SK-N-DZ (cell line): ENCODE measurements around the gene CMSS1.
A peak's percentile ranks its signal among the peaks of the same experiment; 100 is the strongest.

Source experiments
- DNase-seq: peaks from one replicate; pipeline ENCODE4 v3.0.0-alpha.2; 2015; ENCODE audit warnings: low spot score

CMSS1 gene

DNA sequence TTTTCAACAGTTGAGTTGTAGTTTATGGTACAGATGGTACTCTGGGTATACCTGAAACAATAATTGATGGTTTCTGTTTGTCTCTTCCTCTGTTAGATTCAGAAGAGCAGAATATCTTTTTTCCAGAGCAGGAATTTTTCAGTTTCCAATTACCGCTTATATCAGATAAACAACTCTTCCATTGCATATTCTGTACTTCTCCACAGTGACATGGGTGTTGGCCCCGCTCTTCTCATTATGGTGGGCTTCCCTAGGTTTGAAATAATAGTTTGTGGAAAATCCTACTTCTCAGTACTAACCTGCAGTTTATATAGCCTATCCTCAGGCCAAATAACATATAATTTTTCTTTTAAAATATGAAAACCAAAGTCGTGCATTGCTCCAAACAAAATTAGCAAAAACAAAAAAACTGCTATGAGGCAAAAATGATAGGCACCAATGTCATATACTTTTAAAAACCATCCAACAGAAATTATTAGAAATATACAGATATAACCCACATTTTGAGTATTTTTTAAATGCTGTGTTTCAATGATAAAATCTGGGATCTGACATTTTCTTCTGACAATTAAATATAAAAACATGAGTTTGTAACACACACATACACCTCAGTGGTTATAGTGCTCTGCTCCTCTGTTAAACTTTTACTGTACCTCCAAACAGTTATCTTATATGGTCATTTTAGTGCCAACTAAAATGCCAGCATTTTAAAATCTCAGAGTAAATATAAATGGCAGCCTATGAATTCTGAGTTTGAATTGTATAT, 56.8 kb downstream of the CMSS1 start:
- DNase-seq: no peak

DNA sequence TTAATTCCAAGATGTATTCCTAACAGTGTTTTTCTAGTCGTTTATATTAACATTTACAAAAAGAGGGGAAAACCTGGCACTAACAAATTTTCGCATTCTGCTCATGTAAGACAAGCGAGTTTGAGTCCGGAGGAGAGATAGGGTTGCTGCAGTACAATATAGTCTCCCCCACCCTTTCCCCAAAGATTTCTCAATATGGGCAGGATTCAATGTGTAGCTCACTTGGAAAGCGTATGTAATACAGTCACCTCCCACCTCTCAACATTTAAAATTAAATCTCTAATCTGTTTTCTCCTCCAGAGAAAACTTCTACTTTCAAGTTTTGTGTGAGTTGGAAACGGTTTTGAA, 57.9 kb downstream of the CMSS1 start:
- DNase-seq: no peak

DNA sequence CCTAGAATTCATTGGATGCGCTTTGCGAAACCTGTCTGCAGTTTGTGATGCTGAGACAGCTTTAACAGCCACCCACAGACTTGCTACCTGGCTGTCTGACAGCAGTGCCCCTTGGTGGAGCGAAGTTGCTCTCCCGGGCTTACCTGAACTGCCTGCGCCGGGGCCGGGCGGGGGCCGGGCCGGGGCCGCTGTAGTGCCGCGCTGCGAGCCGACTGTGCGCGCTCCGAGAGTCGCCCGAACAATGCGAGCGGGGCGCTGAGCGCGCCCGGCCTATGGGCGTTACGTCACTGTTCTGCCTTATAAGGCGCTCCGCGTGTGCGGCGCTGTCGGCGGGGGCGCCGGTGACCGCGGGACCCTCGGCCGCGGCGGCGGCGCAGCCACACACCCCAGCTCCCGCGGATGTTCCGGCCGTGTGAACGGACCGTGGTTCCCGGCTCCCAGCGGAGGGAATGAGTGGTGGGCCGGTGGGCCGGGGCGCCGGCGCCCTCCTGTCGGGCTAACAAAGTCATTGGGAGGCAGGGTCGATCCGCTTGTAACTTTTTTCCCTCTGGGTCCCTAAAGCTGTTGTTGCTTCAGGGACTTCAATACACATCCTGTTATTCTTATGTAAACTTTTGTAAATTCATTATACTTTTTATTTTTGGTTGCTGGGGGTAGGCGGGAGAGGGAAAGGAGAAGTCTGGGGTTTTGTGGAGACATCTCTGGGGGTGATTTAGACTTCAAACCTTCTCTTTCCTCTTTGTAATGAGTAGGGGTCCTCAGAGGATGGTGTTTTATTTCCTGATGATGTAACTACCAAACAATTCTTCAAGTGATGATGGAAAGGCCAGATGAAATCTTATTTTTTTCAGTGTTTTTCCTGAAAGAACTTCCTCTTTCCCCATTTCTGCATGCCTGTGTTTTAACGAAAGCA, 58.5 kb downstream of the CMSS1 start:
- DNase-seq: peak; percentile 78

DNA sequence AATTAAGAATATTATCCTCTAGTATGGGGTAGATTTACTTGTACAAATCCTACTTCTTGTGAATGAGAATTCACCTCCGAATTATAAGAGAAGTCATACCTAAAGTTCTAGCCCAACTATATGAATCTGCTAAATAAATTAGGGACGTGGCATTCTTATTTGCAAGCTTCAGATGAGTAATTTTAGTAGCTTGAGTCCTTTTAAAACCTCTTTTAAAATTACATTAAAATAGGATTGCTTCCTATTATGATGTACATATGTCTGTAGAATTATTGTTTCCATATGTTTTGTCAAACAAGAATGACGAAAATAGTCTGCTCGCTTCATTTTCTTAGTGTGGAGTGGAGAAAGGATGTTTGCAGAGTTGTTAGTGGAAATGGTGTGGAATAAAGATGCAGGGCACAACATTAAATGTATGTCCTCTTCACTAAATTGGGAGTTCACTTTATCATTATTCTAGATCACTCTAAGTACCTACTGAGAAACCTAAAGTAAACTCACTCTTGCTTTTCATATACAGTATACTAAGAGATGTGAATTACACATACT, 59.4 kb downstream of the CMSS1 start:
- no peak for DNase-seq

DNA sequence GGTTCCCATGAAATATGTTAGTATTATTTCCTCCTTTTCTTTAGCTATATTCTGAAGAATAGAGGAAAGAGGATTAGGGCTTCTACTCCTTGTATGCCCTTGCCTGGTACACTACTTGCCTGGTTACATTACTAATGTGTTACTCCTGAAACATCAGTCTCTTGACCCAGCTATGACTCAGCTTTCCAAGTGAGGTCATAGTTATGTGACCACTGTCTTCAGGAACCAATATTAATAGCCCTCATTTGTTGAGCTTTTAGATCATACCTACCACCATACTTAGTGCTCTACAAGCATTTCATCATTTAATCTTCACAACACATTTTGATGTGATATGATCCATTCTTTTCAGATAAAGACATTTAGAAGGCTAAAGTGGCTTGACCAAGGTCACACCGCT, 60.3 kb downstream of the CMSS1 start:
- no peak for DNase-seq

DNA sequence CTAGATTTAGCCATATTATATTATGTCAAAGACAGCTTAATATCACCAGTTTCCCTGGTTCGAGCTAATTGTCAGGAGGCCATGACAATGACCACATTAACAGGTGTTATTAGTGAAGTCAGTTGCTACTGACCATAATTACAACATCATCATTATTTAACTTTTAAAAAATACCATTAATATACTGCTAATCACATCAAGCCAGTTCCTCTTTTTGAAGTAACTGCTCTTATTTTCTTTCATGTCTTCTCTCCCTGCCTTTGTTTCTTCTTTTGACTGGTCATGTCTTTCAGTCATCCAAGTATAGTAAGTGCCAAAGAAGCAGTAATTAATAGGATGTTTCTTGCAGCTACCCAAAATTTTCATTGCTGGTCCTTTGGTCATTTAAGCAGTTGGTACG, 61.6 kb downstream of the CMSS1 start:
- no peak for DNase-seq

DNA sequence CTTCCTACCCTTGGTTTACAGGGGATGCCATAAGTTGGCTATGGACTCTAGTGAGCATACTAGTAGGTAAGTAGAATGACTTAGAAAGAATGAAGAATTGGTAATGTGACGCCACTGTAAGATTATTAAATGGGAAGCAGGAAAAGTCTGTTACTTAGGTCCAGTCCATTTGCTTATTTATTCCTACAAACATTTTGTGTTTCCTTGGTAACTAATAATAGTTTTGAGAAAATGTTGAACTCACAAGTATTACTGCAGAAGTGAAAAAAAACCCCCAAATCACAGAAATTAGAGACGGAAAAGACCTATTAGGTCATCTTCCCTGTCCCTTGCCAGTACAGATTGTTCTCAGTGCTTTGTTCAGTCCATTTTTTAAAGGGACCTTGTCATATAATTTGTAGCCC, 63.5 kb downstream of the CMSS1 start:
- no peak for DNase-seq

DNA sequence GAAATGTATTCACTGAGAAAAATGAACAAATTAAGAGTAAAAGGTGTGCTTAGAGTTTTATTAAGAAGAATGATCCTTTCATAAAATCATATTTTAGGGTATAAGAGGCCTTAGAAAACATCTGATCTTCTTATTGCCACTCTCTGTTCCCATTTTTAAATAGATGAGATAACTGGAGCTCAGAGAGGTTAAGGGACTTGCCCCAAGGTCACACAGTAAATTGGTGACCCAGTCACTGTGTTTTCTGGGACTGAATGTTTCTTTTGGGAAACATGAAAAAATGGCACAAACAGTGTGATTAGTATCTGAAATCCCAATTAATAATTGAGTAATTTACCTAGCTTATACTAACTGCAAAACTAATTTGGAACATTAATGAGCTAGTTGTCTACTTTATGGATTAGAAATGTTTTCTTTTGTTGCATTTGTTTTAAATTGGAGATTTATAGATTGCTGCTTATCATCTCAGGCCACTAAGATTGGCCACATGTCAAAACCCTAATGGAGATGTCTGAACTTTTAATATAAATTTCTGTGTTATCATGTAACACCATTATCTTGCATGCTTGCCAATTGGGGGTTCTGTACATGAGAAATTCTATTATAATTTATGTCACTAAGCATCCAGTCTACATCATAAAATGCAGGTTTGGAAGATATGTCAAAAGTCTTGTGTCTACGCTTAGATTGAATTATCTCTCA, 64.9 kb downstream of the CMSS1 start:
- DNase-seq: no peak

DNA sequence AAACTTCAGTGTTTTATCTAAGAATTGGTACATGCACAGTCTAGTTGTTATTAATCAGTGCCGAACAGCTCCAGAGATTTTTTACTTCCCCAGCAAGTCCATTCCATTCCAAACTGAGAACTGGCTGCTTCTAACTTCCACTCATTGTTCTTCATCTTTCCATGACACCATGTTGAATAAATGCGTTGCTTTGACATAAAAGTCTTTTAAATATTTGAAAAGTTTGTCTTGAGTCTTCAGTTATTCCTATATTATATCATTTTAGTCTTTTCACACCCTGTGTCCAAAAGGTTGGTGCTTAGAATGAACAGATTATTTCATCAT, 65.4 kb downstream of the CMSS1 start:
- no peak for DNase-seq

DNA sequence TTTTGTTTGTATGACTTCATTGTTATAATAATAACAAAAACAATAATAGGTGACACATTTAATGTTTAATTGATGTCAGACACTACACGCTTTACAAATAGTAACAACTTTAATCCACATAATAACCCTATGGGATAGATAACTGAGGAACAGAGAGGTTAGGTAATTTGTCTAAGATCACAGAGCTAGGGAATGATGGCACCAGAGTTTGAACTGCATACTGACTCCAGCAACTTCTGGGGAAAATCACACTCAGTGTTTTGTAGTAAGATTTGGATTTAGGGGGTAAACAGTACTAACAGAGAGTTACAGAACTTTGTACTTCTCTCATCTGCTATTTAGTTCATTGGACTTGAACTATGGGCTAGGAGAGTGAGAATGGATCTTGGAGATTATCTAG, 66.0 kb downstream of the CMSS1 start:
- DNase-seq: no peak

DNA sequence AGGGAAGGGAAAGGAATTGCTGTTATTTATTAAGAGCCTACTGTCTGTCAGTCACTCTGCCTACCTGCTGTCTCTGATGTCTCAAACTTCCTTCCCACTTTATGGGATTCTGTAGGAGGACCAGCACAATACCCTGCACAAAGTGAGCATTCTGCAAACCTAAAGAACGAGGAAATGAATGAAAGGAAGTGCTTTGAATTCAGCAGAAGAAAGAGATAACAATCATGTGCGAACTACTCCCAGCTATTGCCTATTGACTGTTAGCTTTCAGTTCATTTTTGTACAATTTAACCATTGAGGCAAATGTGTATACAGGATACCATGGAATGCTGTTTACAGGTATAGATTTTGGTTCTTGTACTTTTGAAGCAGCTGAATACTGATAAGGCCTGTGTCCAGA, 66.8 kb downstream of the CMSS1 start:
- DNase-seq: no peak

DNA sequence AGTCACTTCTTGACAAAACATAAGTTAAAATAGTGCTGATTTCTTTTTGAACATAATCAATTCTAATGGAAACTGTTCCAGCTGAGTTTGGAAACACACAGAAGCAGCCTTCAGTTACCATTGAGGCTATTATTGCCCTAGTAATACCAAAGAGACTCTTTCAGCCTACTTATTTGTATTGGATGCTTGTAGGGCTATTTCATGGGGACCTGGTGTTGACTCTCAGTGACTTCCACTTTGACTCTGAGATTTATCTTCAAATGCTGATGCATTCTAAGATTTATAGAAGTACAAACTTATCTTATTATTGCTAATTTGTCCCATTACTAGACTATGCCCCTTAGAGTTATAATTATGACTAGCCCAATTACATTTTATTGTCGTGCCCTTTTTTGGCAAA, 67.4 kb downstream of the CMSS1 start:
- no peak for DNase-seq

DNA sequence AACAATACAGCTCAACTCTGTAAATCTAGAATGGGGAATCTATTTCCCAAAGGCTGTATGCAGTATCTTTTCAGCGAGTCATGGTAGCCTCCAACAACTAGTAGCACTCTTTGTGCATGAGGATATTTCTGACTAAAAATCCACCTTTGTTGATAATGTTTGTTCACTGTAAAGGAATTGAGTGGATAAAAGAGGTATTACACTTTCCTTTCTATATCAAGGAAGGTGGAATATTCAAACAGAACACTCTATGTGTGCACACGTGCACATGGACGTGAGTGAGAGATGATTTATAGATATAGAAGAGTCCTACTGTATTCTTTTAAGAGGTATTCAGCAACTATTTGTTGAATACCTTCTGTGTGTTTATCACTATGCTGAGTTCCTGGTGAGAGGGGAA, 68.2 kb downstream of the CMSS1 start:
- DNase-seq: no peak

DNA sequence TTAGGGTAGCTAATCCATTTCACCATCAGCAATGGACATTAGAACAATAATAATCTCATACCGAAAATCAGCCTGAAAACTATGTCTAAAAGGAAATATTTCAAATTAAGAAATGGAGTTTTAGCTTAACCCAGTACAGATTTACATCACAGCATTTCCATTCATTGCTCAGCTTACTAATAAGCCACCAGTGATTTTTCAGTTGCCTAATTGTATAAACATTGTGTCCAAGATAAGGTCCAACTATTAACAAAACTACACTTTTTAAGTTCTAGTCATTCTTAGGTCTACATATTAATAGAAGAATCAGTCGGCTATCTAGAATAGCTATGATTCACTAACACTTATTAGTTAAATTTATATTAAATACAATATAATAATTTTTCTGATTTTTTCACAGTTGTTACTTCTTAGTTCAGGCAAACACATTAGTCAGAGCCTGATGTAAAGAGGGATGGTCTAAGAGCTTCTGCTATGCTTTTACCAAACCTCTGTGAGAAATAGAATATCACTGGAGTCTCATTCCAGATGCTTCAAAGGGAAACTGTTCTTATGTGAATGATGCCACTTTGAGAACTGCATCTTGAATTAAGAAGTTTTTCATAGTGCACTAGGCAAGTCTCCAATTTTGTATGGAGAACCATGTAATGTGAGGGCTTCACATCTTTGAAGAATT, 74.1 kb downstream of the CMSS1 start:
- DNase-seq: no peak

DNA sequence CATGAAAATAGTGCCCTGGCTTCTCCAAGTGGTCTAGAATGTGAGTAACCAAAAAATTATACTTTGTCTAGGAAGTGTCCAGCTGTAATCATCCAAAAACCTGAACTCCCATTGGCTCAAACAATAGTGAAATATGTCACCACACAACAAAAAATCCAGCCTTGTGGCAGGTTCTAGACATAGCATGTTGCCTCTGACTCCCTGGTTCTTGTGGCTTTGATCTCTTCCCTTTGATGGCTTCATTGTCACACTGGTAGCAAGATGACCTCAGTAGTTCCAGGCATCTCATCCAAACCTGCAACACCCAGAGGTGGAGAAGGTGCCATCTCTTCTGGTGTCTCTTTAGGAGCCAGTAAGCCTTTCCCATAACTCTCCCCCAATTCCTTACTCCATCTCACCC, 74.7 kb downstream of the CMSS1 start:
- DNase-seq: no peak

DNA sequence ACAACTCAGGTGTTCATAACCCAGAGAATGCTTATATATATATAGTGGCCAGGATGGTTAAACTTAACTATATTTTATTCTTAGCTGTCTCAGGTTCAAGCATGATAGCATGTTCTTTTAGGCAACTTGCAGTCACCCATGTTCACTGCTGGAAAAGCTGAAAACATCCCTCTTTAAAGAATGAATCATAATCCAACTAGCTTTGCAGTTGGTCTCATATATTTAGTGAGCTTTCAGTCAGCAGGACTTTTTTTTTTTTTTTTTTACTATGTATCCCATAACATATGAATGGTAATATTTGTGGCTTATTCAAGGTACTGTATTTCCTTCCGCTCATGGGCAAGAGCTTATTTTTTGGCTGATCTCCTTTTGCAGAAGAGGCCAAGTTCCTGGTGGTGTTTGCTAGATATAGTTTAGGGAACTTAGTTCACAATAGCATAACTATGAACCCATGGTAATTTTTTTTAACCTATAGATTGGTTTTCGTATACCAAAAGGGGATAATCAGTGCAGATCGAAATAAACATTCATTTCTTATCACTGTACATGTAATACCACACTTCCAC, 77.6 kb downstream of the CMSS1 start:
- DNase-seq: no peak

DNA sequence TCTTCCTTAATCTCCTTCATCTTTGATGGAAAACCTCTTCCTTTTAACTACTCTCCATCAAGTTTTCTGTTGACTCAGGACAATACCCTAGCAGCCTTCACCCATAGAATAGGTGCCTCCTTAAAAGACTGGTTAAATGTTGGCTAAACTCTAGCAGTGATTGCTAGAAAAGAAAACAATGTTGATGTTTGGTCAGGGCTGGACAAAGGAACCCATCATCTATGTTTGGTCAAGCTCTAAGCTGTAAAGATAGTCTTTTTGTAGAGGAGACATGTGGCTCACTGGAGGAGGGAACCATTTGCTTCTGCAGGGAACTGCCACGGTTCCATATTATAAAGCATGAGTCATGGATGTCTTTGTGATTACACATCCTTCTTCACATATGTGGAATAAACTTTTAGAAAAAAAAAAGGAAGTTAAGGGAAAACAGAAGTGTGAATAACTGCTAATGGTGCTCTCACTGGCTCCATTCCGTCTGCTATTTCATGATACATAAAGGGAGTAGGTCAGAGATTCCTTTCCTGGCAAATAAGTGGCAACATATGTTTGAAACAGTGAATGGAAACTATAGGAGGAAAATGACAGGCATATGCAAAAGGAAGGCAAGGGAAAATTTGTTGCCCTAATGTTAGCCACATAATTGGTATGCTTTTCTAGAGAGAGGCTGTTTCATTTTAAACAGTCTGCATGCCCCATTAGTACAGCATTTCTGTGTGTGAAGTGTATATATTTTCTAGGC, 78.2 kb downstream of the CMSS1 start:
- DNase-seq: no peak

DNA sequence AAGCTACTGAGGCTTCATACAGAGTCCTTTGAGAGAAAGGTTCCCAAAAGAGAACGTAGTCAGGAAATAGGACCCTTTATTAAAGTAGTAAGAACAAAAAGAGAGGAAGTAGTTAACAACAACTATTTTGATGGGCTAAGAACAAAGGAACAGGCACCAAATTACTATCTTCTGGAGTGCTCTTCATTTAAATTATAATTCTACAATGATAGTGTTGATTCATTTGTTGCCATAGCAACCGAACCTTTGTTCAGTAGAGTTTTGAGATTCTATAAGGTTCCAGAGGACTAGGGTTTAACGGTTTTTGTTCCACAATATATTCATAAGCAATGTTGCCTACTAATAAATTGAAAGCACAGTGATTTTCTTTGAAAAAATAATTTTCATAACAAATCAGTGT, 78.8 kb downstream of the CMSS1 start:
- no peak for DNase-seq

DNA sequence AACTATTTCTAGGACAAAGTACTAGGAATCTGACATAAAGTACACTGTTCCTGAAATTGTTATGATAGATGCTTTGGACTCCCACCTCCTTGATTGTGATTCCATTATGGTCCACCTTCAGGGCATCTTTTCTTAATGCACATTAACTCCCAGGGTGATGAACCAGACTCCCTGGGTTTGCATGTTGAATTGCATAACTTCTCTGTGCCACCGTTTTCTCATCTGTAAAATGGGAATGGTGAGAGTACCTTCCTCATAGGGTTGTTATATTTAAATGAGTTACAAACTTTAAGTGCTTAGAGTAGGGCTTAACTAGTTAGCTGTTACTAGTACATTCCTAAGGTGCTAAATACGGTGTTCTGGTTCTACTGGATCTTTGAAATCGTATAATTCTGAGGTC, 81.9 kb downstream of the CMSS1 start:
- no peak for DNase-seq

DNA sequence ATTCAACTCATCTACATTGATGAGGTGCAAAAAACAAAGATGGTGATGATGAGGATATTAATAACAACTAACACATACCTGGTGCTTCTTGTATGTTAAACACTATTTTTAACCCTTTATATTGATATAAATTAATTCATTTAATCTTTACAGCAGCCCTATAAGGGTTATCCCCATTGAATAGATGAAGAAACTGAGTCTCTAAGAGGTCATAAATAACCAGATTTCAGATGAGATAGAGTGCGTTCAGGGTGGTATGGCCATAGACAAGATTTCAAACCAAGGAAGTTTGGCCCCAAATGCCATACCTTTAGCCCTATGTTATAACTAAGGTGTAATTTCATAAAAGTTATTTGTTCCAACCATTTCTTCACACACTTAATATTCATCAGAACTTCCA, 82.6 kb downstream of the CMSS1 start:
- no peak for DNase-seq
